WI38 (cell line): ENCODE measurements around the gene KRTCAP2.

Source experiments
- H3K4me3 ChIP-seq: 2 replicates; pipeline ENCODE4 v1.5.1; 2011; ENCODE audit warnings: low read depth, mild to moderate bottlenecking, control low read depth, low read length
- TF ChIP-seq, protein P1 (sequence below): IDR thresholded peaks from 2 replicates; pipeline ENCODE4 v1.5.1; 2012; ENCODE audit warnings: low read depth, mild to moderate bottlenecking, control low read depth, low read length

Gene KRTCAP2

DNA sequence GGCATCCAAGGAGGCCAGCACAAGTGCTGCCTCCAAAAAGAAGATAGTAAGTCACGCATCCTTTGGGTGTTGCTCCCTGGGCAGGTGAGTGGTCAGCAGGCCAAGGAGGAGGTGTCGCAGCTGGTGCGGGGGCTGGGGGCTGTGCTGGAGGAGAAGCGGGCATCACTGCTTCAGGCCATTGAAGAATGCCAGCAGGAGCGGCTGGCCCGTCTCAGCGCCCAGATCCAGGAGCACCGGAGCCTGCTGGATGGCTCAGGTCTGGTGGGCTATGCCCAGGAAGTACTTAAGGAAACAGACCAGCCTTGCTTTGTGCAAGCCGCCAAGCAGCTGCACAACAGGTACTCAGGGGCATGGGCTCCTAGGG, 4.8 kb upstream of the KRTCAP2 start:
- TF ChIP-seq, protein P1, sequence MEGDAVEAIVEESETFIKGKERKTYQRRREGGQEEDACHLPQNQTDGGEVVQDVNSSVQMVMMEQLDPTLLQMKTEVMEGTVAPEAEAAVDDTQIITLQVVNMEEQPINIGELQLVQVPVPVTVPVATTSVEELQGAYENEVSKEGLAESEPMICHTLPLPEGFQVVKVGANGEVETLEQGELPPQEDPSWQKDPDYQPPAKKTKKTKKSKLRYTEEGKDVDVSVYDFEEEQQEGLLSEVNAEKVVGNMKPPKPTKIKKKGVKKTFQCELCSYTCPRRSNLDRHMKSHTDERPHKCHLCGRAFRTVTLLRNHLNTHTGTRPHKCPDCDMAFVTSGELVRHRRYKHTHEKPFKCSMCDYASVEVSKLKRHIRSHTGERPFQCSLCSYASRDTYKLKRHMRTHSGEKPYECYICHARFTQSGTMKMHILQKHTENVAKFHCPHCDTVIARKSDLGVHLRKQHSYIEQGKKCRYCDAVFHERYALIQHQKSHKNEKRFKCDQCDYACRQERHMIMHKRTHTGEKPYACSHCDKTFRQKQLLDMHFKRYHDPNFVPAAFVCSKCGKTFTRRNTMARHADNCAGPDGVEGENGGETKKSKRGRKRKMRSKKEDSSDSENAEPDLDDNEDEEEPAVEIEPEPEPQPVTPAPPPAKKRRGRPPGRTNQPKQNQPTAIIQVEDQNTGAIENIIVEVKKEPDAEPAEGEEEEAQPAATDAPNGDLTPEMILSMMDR = no peak

GRCh38 chr1:155177192-155177917, 4.3 kb upstream of the KRTCAP2 start:
- H3K4me3 ChIP-seq = no peak overlapping the region
- TF ChIP-seq, protein P1 = no peak

More for the DNA sequence above, 4.8 kb upstream of the KRTCAP2 start:
- no peak overlapping the region for H3K4me3 ChIP-seq

DNA sequence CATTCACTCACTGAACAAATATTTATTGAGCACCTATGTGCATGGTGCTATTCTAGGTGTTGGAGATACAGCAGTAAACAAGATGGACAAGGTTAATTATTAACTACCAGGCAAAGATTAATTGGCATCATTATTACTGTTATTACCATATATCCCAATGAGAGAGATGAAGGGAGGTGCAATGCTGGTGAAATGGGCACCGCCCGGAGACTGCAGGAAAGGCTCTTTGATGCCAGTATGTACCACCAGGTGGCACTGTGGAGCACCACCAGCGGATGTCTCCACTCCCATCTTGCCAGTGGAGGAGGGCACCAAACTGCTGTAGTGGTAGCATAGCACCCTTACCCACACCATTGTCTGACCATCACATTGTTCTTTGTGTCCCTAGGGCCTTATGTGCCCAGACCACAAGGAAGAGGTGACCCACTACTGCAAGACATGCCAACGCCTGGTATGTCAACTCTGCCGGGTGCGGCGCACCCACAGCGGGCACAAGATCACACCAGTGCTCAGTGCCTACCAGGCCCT, 3.5 kb upstream of the KRTCAP2 start:
- TF ChIP-seq, protein P1 = peak; percentile 82
- H3K4me3 ChIP-seq = no peak overlapping the region

- TF ChIP-seq, protein P1 = no peak
Observed at GRCh38 chr1:155175927-155176371, 2.8 kb upstream of the KRTCAP2 start.

DNA sequence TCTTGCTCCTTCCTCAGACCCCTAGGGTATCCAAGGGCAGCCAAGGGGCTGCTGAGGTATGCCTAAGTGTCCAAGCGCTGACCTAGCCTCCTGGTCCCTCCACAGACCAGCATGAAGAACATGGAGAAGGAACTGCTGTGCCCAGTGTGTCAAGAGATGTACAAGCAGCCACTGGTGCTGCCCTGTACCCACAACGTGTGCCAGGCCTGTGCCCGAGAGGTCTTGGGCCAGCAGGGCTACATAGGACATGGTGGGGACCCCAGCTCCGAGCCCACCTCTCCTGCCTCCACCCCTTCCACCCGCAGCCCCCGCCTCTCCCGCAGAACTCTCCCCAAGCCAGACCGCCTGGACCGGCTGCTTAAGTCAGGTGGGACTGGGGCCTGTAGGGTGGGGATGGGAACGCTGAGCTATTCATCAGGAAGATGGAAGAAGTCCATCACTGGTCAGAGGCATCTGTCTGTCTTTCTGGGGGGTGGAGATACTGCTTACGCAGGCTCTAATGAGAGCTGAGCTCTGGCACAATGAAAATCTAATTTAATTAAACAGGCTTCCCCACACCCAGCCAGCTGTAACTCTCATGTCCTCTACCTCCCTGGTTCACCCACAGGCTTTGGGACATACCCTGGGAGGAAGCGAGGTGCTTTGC, 2.3 kb upstream of the KRTCAP2 start:
- TF ChIP-seq, protein P1 = no peak
- H3K4me3 ChIP-seq = peak overlapping the region; percentile 76; the same call in 1 of the 2 replicates

More at GRCh38 chr1:155175927-155176371, 2.8 kb upstream of the KRTCAP2 start:
- H3K4me3 ChIP-seq = no peak overlapping the region

DNA sequence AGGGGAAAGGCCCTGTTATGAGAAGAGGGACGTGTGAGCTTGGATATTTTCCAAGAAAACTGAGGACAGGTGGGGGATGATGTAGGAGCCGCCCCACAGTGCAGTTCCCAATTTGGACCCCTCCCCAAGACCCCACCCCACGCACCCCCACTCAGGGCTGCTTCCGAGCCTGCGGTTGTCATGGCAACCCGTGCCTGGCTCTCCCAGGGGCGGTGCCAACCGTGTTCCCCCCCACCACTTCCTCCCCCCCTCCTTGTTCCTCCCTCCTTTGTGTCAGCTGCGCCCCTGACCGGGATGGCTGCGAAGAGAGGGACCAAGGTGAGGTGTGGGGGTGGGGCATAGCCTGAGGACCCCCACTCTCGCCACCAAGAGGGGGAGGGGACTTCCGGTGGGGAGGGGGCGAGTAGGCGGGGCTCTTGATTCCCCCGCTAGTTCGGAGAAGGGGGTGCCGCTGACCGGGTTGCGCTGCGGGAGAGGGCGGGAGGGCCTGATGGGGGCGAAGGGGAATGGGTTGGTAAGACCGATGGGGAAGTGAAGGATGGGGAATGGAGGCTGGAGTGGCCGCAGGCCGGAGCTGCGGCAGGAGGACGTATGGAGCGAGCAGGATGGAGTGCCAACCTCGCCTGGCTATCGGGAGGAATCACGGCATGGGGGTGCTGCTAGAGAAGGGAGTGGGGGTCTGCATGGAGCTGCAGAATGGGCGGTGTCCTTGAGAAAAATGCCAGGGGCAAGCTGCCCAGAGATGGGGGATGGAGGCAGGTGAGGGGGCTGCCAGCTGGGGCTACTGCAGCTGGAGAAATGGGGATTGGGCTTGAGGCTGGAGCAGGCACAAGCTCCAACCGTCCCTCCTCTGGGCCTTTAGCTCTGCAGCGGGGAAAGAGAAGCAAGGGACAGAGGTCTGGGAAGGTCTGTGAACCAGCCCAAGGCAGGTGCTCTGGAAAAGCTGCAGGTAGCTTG, 1.5 kb upstream of the KRTCAP2 start:
- TF ChIP-seq, protein P1 = no peak
- H3K4me3 ChIP-seq = peak overlapping the region; percentile 76
